OCI-LY3 (cell line): ENCODE measurements around the gene SIN3B.

Experiments
- H2AFZ ChIP-seq: fragments of 200-600, 300-600 bp; shearing (Covaris generic); 2 replicates; pipeline ENCODE4 v1.6.0; 2014; ENCODE audit warnings: antibody characterized with exemption, low read depth, low read length
- H3K27ac ChIP-seq: fragments of 200-600, 300-600 bp; sonication (generic); 2 replicates; pipeline ENCODE4 v1.5.1; 2014; ENCODE audit warnings: mild to moderate bottlenecking, low read length, moderate library complexity, mixed read lengths
- H3K27me3 ChIP-seq: fragments of 200-600, 300-600 bp; sonication (generic); 2 replicates; pipeline ENCODE4 v1.6.1; 2014; ENCODE audit warnings: low read depth, low read length, mixed read lengths
- H3K36me3 ChIP-seq: fragments of 200-600, 300-600 bp; sonication (generic); replicated peaks from 2 replicates; pipeline ENCODE3; 2014; ENCODE audit warnings: low read depth, low read length, mixed read lengths
- H3K4me1 ChIP-seq: fragments of 300-600, 200-600 bp; sonication (generic); 2 replicates; pipeline ENCODE4 v1.6.1; 2014; ENCODE audit warnings: low read length, mixed read lengths
- H3K4me2 ChIP-seq: fragments of 200-600, 300-600 bp; sonication (generic); 2 replicates; pipeline ENCODE4 v1.6.1; 2014; ENCODE audit warnings: low read length, mixed read lengths
- H3K4me3 ChIP-seq: fragments of 300-600, 200-600 bp; sonication (generic); 2 replicates; pipeline ENCODE4 v1.5.1; 2014; ENCODE audit warnings: antibody characterized with exemption, mild to moderate bottlenecking, low read length, moderate library complexity
- H3K79me2 ChIP-seq: fragments of 300-600, 200-600 bp; shearing (Covaris generic); 2 replicates; pipeline ENCODE4 v1.6.1; 2014; ENCODE audit warnings: mild to moderate bottlenecking, low read length, mixed read lengths
- H3K9ac ChIP-seq: fragments of 300-600, 200-600 bp; shearing (Covaris generic); 2 replicates; pipeline ENCODE4 v1.6.0; 2014; ENCODE audit warnings: mild to moderate bottlenecking, low read length, moderate library complexity
- H3K9me3 ChIP-seq: fragments of 200-600, 300-600 bp; shearing (Covaris generic); 2 replicates; pipeline ENCODE4 v1.6.1; 2014; ENCODE audit warnings: low read length, mixed read lengths; ENCODE audit not compliant: insufficient read depth
- H4K20me1 ChIP-seq: fragments of 200-600, 300-600 bp; sonication (generic); 2 replicates; pipeline ENCODE4 v1.6.1; 2016; ENCODE audit warnings: low read length, mixed read lengths; ENCODE audit not compliant: insufficient read depth
- CTCF ChIP-seq: fragments of 200-600, 300-600 bp; sonication (generic); IDR thresholded peaks from 2 replicates; pipeline ENCODE4 v1.5.1; 2014; ENCODE audit warnings: antibody characterized with exemption, low read length, low read depth
- EZH2phosphoT487 ChIP-seq: fragments of 200-600 bp; shearing (Covaris generic); IDR thresholded peaks from 2 replicates; pipeline ENCODE4 v1.6.1; 2018; ENCODE audit warnings: antibody characterized with exemption, mixed run types, low read depth

SIN3B gene

GRCh38 chr19:16922949-16923348 lies 93.8 kb downstream of the SIN3B start:
- H3K9ac ChIP-seq = no peak overlapping the region
- H3K36me3 ChIP-seq = no peaks in the 10 kb centered on the region

GRCh38 chr19:16927883-16928282 lies 98.7 kb downstream of the SIN3B start:
- Histone ChIP-seq H3K4me1 (no peaks in the 10 kb centered on the region), H4K20me1 (no peaks in the 10 kb centered on the region), H3K4me3 (no peak overlapping the region), H3K9ac (no peak overlapping the region), H3K79me2 (no peaks in the 10 kb centered on the region), H3K27me3 (peaks cover 10% of the 10 kb centered on the region; the same call in 1 of the 2 replicates), H2AFZ (no peak overlapping the region), H3K36me3 (no peaks in the 10 kb centered on the region), H3K4me2 (no peak overlapping the region), H3K27ac (no peak overlapping the region), H3K9me3 (no peaks in the 10 kb centered on the region; the same call in 1 of the 2 replicates)
- no peak for TF ChIP-seq EZH2phosphoT487

More at GRCh38 chr19:16922949-16923348, 93.8 kb downstream of the SIN3B start:
- H3K27ac ChIP-seq = no peak overlapping the region
- no peak overlapping the region for H2AFZ ChIP-seq
- no peaks in the 10 kb centered on the region for H3K27me3 ChIP-seq
- H3K4me3 ChIP-seq = no peak overlapping the region
- H3K79me2 ChIP-seq = no peaks in the 10 kb centered on the region
- TF ChIP-seq EZH2phosphoT487 = no peak
- no peak for TF ChIP-seq CTCF
- H3K9me3 ChIP-seq = no peaks in the 10 kb centered on the region
- no peaks in the 10 kb centered on the region for H3K4me1 ChIP-seq
- no peaks in the 10 kb centered on the region for H4K20me1 ChIP-seq
- H3K4me2 ChIP-seq = no peak overlapping the region

- no peaks in the 10 kb centered on the region for H3K36me3 ChIP-seq
- TF ChIP-seq EZH2phosphoT487 (no peak), CTCF (no peak)
Measured at GRCh38 chr19:16928351-16928750, 99.2 kb downstream of the SIN3B start.

GRCh38 chr19:16928916-16929315 lies 99.7 kb downstream of the SIN3B start:
- peaks cover 7% of the 10 kb centered on the region for H3K9me3 ChIP-seq
- H3K4me1 ChIP-seq = no peaks in the 10 kb centered on the region
- H3K9ac ChIP-seq = no peak overlapping the region
- TF ChIP-seq EZH2phosphoT487 (no peak), CTCF (no peak)
- no peaks in the 10 kb centered on the region for H4K20me1 ChIP-seq
- peaks cover 10% of the 10 kb centered on the region; the same call in 1 of the 2 replicates for H3K27me3 ChIP-seq
- no peak overlapping the region for H3K27ac ChIP-seq
- H3K4me3 ChIP-seq = no peak overlapping the region
- H3K36me3 ChIP-seq = no peaks in the 10 kb centered on the region
- H2AFZ ChIP-seq = no peak overlapping the region
- H3K4me2 ChIP-seq = no peak overlapping the region
- H3K79me2 ChIP-seq = no peaks in the 10 kb centered on the region

More at GRCh38 chr19:16928351-16928750, 99.2 kb downstream of the SIN3B start:
- H3K4me3 ChIP-seq = no peak overlapping the region
- no peaks in the 10 kb centered on the region for H4K20me1 ChIP-seq
- no peaks in the 10 kb centered on the region for H3K4me1 ChIP-seq
- H3K9me3 ChIP-seq = peaks cover 1% of the 10 kb centered on the region; the same call in 1 of the 2 replicates
- H3K79me2 ChIP-seq = no peaks in the 10 kb centered on the region
- H3K27ac ChIP-seq = no peak overlapping the region
- H3K27me3 ChIP-seq = peaks cover 10% of the 10 kb centered on the region; the same call in 1 of the 2 replicates
- H2AFZ ChIP-seq = no peak overlapping the region
- no peak overlapping the region for H3K4me2 ChIP-seq
- no peak overlapping the region for H3K9ac ChIP-seq
